Activated CD4-positive, alpha-beta T cell treated with anti-CD3 and anti-CD28 coated beads for 48 hours (primary cell): Measurements from ENCODE around the gene VPS52.
A peak's percentile ranks its signal among the peaks of the same experiment; 100 is the strongest.
"Not testable (repeated sequence)": the region's sequence is repeated elsewhere in the genome, so short reads cannot be mapped to it uniquely, and the experiment has no call there.

ENCODE experiments used
- DNase-seq: peaks from one replicate; pipeline ENCODE4 v3.0.0-alpha.2; 2020

VPS52 gene

GRCh38 chr6:33249732-33250630 is 21.7 kb downstream of the VPS52 start:
- DNase-seq: peak; percentile 46

GRCh38 chr6:33248932-33249731 is 22.5 kb downstream of the VPS52 start:
- peak; percentile 98 for DNase-seq

- DNase-seq: no peak
Measured at GRCh38 chr6:33248643-33248931, 23.1 kb downstream of the VPS52 start.

GRCh38 chr6:33247977-33248642 is 23.6 kb downstream of the VPS52 start:
- DNase-seq: peak; percentile 95

- no peak for DNase-seq
Measured at GRCh38 chr6:33243476-33243875, 28.2 kb downstream of the VPS52 start.

GRCh38 chr6:33241968-33242367 is 29.7 kb downstream of the VPS52 start:
- no peak for DNase-seq

GRCh38 chr6:33237741-33238140 is 33.9 kb downstream of the VPS52 start:
- DNase-seq: no peak

GRCh38 chr6:33236852-33237251 is 34.8 kb downstream of the VPS52 start:
- DNase-seq: no peak

- no peak for DNase-seq
Measured at GRCh38 chr6:33236328-33236727, 35.3 kb downstream of the VPS52 start.

GRCh38 chr6:33235221-33235634 is 36.4 kb downstream of the VPS52 start:
- no peak for DNase-seq

- DNase-seq: not testable (repeated sequence)
Measured at GRCh38 chr6:33226503-33227120, 45.1 kb downstream of the VPS52 start.

- DNase-seq: no peak
Measured at GRCh38 chr6:33217681-33218080, 54.0 kb downstream of the VPS52 start.

- DNase-seq: no peak
Measured at GRCh38 chr6:33217246-33217645, 54.4 kb downstream of the VPS52 start.

GRCh38 chr6:33216117-33216649 is 55.5 kb downstream of the VPS52 start:
- DNase-seq: no peak

- no peak for DNase-seq
Measured at GRCh38 chr6:33215271-33216116, 56.2 kb downstream of the VPS52 start.

- no peak for DNase-seq
Measured at GRCh38 chr6:33213989-33214335, 57.7 kb downstream of the VPS52 start.

- DNase-seq: no peak
Measured at GRCh38 chr6:33213166-33213988, 58.3 kb downstream of the VPS52 start.

GRCh38 chr6:33212857-33213165 is 58.9 kb downstream of the VPS52 start:
- no peak for DNase-seq

- no peak for DNase-seq
Measured at GRCh38 chr6:33211666-33212422, 59.8 kb downstream of the VPS52 start.

- DNase-seq: no peak
Measured at GRCh38 chr6:33211136-33211535, 60.5 kb downstream of the VPS52 start.
